ENCODE measurements around the gene FBXO11.
A peak's percentile ranks its signal among the peaks of the same experiment; 100 is the strongest.
"Not testable (repeated sequence)": the region's sequence is repeated elsewhere in the genome, so short reads cannot be mapped to it uniquely, and the experiment has no call there.

Gene FBXO11

GRCh38 chr2:47935071-47935470, 28.8 kb upstream of the FBXO11 start:
- no peak overlapping the region for H3K4me3 ChIP-seq (replicated peaks; ENCODE audit: low read depth, low read length)
- no peak for TF ChIP-seq CTCF (IDR thresholded peaks at IDR 0.05; ENCODE audit: low read length, missing control alignments)
- DNase-seq (ENCODE audit: low read depth): no peak

GRCh38 chr2:47918043-47918442, 11.7 kb upstream of the FBXO11 start:
- no peak overlapping the region for H3K4me3 ChIP-seq (replicated peaks; ENCODE audit: low read depth, low read length)
- DNase-seq (ENCODE audit: low read depth): no peak
- TF ChIP-seq CTCF (IDR thresholded peaks at IDR 0.05; ENCODE audit: low read length, missing control alignments): no peak

GRCh38 chr2:47917276-47917961, 11.1 kb upstream of the FBXO11 start:
- H3K4me3 ChIP-seq (replicated peaks; ENCODE audit: low read depth, low read length): no peak overlapping the region
- DNase-seq (ENCODE audit: low read depth): no peak
- no peak for TF ChIP-seq CTCF (IDR thresholded peaks at IDR 0.05; ENCODE audit: low read length, missing control alignments)

- no peak for TF ChIP-seq CTCF (IDR thresholded peaks at IDR 0.05; ENCODE audit: low read length, missing control alignments)
- DNase-seq (ENCODE audit: low read depth): no peak
- H3K4me3 ChIP-seq (replicated peaks; ENCODE audit: low read depth, low read length): no peak overlapping the region
Observed at GRCh38 chr2:47916412-47916811, 10.1 kb upstream of the FBXO11 start.

GRCh38 chr2:47910662-47911061, 4.4 kb upstream of the FBXO11 start:
- DNase-seq (ENCODE audit: low read depth); H3K4me3 ChIP-seq (replicated peaks; ENCODE audit: low read depth, low read length): not testable (repeated sequence)

- H3K4me3 ChIP-seq (replicated peaks; ENCODE audit: low read depth, low read length): no peak overlapping the region
- TF ChIP-seq CTCF (IDR thresholded peaks at IDR 0.05; ENCODE audit: low read length, missing control alignments): no peak
- no peak for DNase-seq (ENCODE audit: low read depth)
Observed at GRCh38 chr2:47908682-47909081, 2.4 kb upstream of the FBXO11 start.

- no peak for DNase-seq (ENCODE audit: low read depth)
- peak overlapping the region; percentile 89 for H3K4me3 ChIP-seq (replicated peaks; ENCODE audit: low read depth, low read length)
- no peak for TF ChIP-seq CTCF (IDR thresholded peaks at IDR 0.05; ENCODE audit: low read length, missing control alignments)
Observed at GRCh38 chr2:47907039-47907781, 912 bp upstream of the FBXO11 start.

Data from fibroblast of pulmonary artery (primary cell).